Measurements from ENCODE around the gene RIMS4. TPM values are rescaled to one million over a fixed set of nuclear protein-coding genes. Genes with fewer than 3 reads are reported as not detected.

RIMS4 gene
- total and polyA plus RNA-seq, 9 of the 15 experiments (the other 6 are each of a cell fraction or from before 2014, with no cell fraction given), result 0.04 TPM; not detected in 8

- no peak for TF ChIP-seq ZBTB40 (IDR thresholded peaks at IDR 0.05)
- no peak for TF ChIP-seq ZBTB40 (CRISPR knock-in tag; IDR thresholded peaks at IDR 0.05)
- no peak for TF ChIP-seq TFAM (CRISPR knock-in tag; conservative IDR thresholded peaks at IDR 0.05)
- TF ChIP-seq ZNF175 (CRISPR knock-in tag; IDR thresholded peaks at IDR 0.05; ENCODE audit: low read depth), result no peak
- TF ChIP-seq PTRF (tag; IDR thresholded peaks at IDR 0.05), result no peak
- no peak for TF ChIP-seq XRCC3 (IDR thresholded peaks at IDR 0.05)
- TF ChIP-seq MAFK (IDR thresholded peaks at IDR 0.05; ENCODE audit: low read length), result no peak
- TF ChIP-seq NR1H2 (CRISPR knock-in tag; IDR thresholded peaks at IDR 0.05), result no peak
- TF ChIP-seq RBFOX2 (IDR thresholded peaks at IDR 0.05; ENCODE audit: low read depth, low read length), result no peak
- no peak for TF ChIP-seq ZNF140 (CRISPR knock-in tag; IDR thresholded peaks at IDR 0.05)
Measured at GRCh38 chr20:44743080-44743701, 67.2 kb downstream of the RIMS4 start (continued).
